ENCODE measurements around the gene MTR. TPM values are rescaled to one million over a fixed set of nuclear protein-coding genes. Genes with fewer than 3 reads are reported as not detected.
A peak's percentile ranks its signal among the peaks of the same experiment; 100 is the strongest.

The MTR gene
- total RNA-seq, result 10 to 100 TPM; 29.7 to 43.4 (median 34.6) TPM

GRCh38 chr1:236795035-236795756 is at the start of gene MTR:
Gene MTR, plus strand, starts transcription at chr1:236795292. Its CDS starts 412 bp downstream, at chr1:236795704.
- Histone ChIP-seq H3K4me1 (peaks cover 22 to 39% (median 31%) of the 10 kb centered on the region in 4 donors), H3K4me3 (peak within 1 kb of the TSS; percentile 68 to 99 (median 88)), H3K27ac (replicated peaks in 1 of 4) (peak within 1 kb of the TSS; percentile 93 to 97 (median 95)), H3K27me3 (no peaks in the 10 kb centered on the region), H3K9me3 (no peaks in the 10 kb centered on the region), H3K36me3 (peaks cover 0 to 2% (median 0%) of the 10 kb centered on the region in 4 donors)
- intact Hi-C loops (cut with DNase I), result loop anchor here (10.0 kb wide), 1 partner anchor 190 kb away; the partner anchor contains the start of gene HEATR1
- peak in 1 of 3 experiments; percentile 19 for TF ChIP-seq CTCF (IDR thresholded peaks at IDR 0.05)
- peak; percentile 88 to 97 for TF ChIP-seq POLR2AphosphoS5 (IDR thresholded peaks at IDR 0.05)
- no peak for TF ChIP-seq EP300 (IDR thresholded peaks at IDR 0.05)
- TF ChIP-seq POLR2A (IDR thresholded peaks at IDR 0.05; ENCODE audit: low read depth), result no peak
- DNase-seq (ENCODE audit: extremely low spot score), result peak; percentile 100
- 0% methylated on average over 9 of the region's 67 CpGs for WGBS

GRCh38 chr1:236746785-236747184 is 48.3 kb upstream of the MTR start:
- H3K27ac ChIP-seq (replicated peaks in 1 of 4), result no peak overlapping the region

GRCh38 chr1:236747311-236747985 is 47.6 kb upstream of the MTR start:
- intact Hi-C loops (cut with DNase I), result no loop called here
- WGBS, result 78% methylated on average over 6 of the region's 6 CpGs
- Histone ChIP-seq H3K27me3 (no peaks in the 10 kb centered on the region), H3K27ac (replicated peaks in 1 of 4) (no peak overlapping the region), H3K4me3 (no peak overlapping the region), H3K4me1 (no peaks in the 10 kb centered on the region), H3K36me3 (peaks cover 0 to 70% (median 8%) of the 10 kb centered on the region in 4 donors), H3K9me3 (no peaks in the 10 kb centered on the region)
- TF ChIP-seq EP300 (IDR thresholded peaks at IDR 0.05), result no peak
- no peak for DNase-seq (ENCODE audit: extremely low spot score)

More at GRCh38 chr1:236746785-236747184, 48.3 kb upstream of the MTR start:
- Histone ChIP-seq H3K9me3 (no peaks in the 10 kb centered on the region), H3K36me3 (peaks cover 0 to 73% (median 9%) of the 10 kb centered on the region in 4 donors), H3K27me3 (no peaks in the 10 kb centered on the region), H3K4me3 (no peak overlapping the region), H3K4me1 (no peaks in the 10 kb centered on the region)
- 75% methylated on average over 5 of the region's 5 CpGs for WGBS
- DNase-seq (ENCODE audit: extremely low spot score), result no peak
- TF ChIP-seq POLR2AphosphoS5 (IDR thresholded peaks at IDR 0.05), result no peak
- TF ChIP-seq POLR2A (IDR thresholded peaks at IDR 0.05; ENCODE audit: low read depth), result no peak
- TF ChIP-seq CTCF (IDR thresholded peaks at IDR 0.05), result no peak
- no peak for TF ChIP-seq EP300 (IDR thresholded peaks at IDR 0.05)
- intact Hi-C loops (cut with DNase I), result no loop called here

GRCh38 chr1:236748268-236748870 is 46.7 kb upstream of the MTR start:
- TF ChIP-seq CTCF (IDR thresholded peaks at IDR 0.05) (peak in 1 of 3 experiments; percentile 6), EP300 (IDR thresholded peaks at IDR 0.05) (no peak)
- Histone ChIP-seq H3K4me3 (no peak overlapping the region), H3K36me3 (peaks cover 0 to 61% (median 8%) of the 10 kb centered on the region in 4 donors), H3K27ac (replicated peaks in 1 of 4) (no peak overlapping the region), H3K9me3 (no peaks in the 10 kb centered on the region), H3K27me3 (no peaks in the 10 kb centered on the region), H3K4me1 (peaks cover 0 to 4% (median 2%) of the 10 kb centered on the region in 4 donors)
- intact Hi-C loops (cut with DNase I), result no loop called here
- WGBS, result 85% methylated on average over 5 of the region's 5 CpGs
- no peak for DNase-seq (ENCODE audit: extremely low spot score)

DNA sequence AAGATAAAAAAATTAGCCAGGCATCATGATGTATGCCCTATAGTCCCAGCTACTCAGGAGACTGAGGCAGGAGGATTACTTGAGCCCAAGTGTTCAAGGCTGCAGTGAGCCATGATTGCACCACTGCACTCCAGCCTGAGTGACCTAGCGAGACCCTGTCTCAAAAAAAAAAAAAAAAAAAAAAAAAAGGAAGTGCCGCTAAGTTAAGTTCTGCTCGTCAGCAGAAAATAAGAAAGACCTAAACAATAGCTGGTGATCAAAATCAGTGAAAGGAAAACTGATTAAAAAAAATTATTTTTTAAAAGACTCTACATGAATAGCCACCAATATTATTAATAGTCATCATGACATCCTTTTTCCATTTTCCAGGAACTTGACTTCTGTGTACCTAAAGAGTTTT is 44.2 kb upstream of the MTR start:
- H3K36me3 ChIP-seq, result peaks cover 0 to 65% (median 8%) of the 10 kb centered on the region in 4 donors
- DNase-seq (ENCODE audit: extremely low spot score), result no peak
- no peak overlapping the region for H3K4me3 ChIP-seq
- intact Hi-C loops (cut with DNase I), result no loop called here
- H3K9me3 ChIP-seq, result no peaks in the 10 kb centered on the region
- TF ChIP-seq EP300 (IDR thresholded peaks at IDR 0.05) (no peak), CTCF (IDR thresholded peaks at IDR 0.05) (no peak), POLR2AphosphoS5 (IDR thresholded peaks at IDR 0.05) (no peak), POLR2A (IDR thresholded peaks at IDR 0.05; ENCODE audit: low read depth) (no peak)
- no peak overlapping the region for H3K27ac ChIP-seq (replicated peaks in 1 of 4)
- H3K4me1 ChIP-seq, result peaks cover 0 to 6% (median 4%) of the 10 kb centered on the region in 4 donors
- 62% methylated on average over 3 of the region's 3 CpGs for WGBS
- H3K27me3 ChIP-seq, result no peaks in the 10 kb centered on the region
